IPS-18a (cell line): Measurements from ENCODE around the gene HSPB1.

Experiments
- H3K27ac ChIP-seq: one replicate; pipeline ENCODE4 v1.5.1; 2013; ENCODE audit warnings: low read length
- H3K27me3 ChIP-seq: one replicate; pipeline ENCODE4 v1.6.1; 2013; ENCODE audit warnings: mild to moderate bottlenecking, low read length; ENCODE audit not compliant: control insufficient read depth, insufficient read depth
- H3K36me3 ChIP-seq: one replicate; pipeline ENCODE4 v1.6.1; 2013; ENCODE audit warnings: low read depth, low read length; ENCODE audit not compliant: control insufficient read depth
- H3K4me1 ChIP-seq: one replicate; pipeline ENCODE4 v1.6.1; 2013; ENCODE audit warnings: low read depth, low read length; ENCODE audit not compliant: control insufficient read depth
- H3K4me3 ChIP-seq: one replicate; pipeline ENCODE4 v1.5.1; 2013; ENCODE audit warnings: low read length
- H3K9ac ChIP-seq: one replicate; pipeline ENCODE4 v1.6.1; 2013; ENCODE audit warnings: mild to moderate bottlenecking, low read length, moderate library complexity
- H3K9me3 ChIP-seq: one replicate; pipeline ENCODE4 v1.6.1; 2013; ENCODE audit warnings: low read depth, low read length; ENCODE audit not compliant: control insufficient read depth

HSPB1 gene

DNA sequence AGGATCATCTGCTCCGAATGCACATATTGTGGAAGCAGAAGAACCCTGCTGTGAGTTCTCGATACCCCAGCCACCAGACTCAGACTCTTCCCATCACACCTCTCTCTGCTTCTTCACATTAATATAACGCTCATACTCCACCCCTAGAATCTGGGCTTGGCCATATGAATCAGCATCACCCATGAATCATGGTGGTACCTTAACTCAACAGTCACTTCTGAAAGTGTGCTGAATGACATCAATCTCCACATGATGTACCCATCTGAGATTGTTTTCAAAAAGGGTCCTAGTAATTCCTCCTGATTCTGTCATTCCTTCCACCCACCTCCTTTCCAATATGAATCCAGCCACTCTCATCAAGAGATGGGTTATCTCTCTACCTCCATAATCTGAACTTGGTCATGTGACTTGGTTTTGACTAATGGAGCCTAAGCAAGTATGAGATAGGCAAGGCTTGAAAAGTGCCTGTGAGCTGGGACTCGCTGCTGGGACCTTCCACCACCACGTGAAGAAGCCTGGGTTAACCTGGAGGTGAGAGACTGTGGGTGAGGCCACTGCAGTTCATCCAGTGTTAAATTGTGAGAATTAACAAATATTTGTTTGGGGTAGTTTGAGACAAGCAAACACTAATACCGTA is 40.9 kb downstream of the HSPB1 start:
- H3K9me3 ChIP-seq, result no peaks in the 10 kb centered on the region
- peaks cover 64% of the 10 kb centered on the region for H3K36me3 ChIP-seq
- no peak overlapping the region for H3K4me3 ChIP-seq
- no peak overlapping the region for H3K27ac ChIP-seq
- no peaks in the 10 kb centered on the region for H3K27me3 ChIP-seq
- no peaks in the 10 kb centered on the region for H3K4me1 ChIP-seq
- H3K9ac ChIP-seq, result no peak overlapping the region

DNA sequence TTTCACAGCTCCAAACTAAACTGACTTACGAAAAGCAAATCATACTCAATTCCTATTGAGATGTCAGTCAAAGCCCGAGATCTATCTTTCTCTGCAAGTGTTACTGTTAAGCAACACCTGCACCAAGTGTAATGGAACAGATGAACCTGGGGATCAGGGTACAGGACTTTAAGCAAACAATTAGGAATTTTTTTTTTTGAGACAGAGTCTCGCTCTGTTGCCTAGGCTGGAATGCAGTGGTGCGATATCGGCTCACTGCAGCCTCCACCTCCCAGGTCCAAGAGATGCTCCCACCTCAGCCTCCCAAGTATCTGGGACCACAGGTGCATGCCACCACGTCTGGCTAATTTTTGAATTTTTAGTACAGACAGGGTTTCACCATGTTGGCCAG is 41.5 kb downstream of the HSPB1 start:
- no peaks in the 10 kb centered on the region for H3K27me3 ChIP-seq
- no peaks in the 10 kb centered on the region for H3K9me3 ChIP-seq
- H3K4me1 ChIP-seq, result no peaks in the 10 kb centered on the region
- no peak overlapping the region for H3K4me3 ChIP-seq
- no peak overlapping the region for H3K9ac ChIP-seq
- H3K36me3 ChIP-seq, result peaks cover 66% of the 10 kb centered on the region
- no peak overlapping the region for H3K27ac ChIP-seq

DNA sequence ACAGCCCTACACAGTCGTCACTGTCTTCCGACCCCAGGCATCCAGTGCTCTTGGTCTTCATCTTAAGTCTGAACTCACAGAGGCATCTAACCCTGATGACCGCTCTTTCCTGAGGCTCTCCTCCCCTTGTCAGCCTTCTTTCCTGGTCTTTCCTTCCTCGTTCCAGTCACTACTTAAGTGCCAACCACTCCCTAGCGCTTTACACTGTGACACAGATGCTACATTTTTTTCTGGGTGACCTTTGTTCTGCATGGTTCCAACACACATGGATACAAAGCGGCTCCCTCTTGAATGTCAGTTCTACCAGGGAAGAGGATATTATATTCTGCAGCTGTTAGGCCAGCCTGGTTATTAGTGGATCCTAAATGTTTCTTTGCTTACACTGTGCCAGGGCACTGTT is 43.6 kb downstream of the HSPB1 start:
- no peaks in the 10 kb centered on the region for H3K27me3 ChIP-seq
- no peaks in the 10 kb centered on the region for H3K9me3 ChIP-seq
- H3K36me3 ChIP-seq, result peaks cover 83% of the 10 kb centered on the region
- H3K4me1 ChIP-seq, result no peaks in the 10 kb centered on the region
- H3K4me3 ChIP-seq, result no peak overlapping the region
- no peak overlapping the region for H3K27ac ChIP-seq
- no peak overlapping the region for H3K9ac ChIP-seq

DNA sequence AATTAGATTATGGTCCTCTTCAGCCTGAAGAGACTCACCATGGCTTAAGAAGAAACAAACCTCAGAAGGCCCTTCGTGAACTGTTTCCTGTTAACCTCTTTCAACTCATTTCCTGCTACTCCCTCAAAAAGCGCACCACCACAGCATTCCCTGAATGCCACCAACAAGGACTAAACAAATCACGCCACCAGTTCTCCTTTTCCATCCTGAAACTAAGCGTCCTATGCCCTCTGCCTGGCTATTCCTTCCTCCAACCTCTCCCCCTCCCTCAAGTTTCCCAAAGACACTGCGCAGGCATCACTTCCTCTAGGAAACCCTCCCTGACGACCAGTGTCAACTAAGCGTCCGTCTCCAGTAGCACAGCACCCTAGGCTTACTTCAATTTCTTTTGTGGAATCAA is 44.3 kb downstream of the HSPB1 start:
- no peak overlapping the region for H3K4me3 ChIP-seq
- peaks cover under 1% of the 10 kb centered on the region for H3K4me1 ChIP-seq
- peaks cover 79% of the 10 kb centered on the region for H3K36me3 ChIP-seq
- no peaks in the 10 kb centered on the region for H3K27me3 ChIP-seq
- no peak overlapping the region for H3K27ac ChIP-seq
- H3K9ac ChIP-seq, result no peak overlapping the region
- H3K9me3 ChIP-seq, result no peaks in the 10 kb centered on the region

DNA sequence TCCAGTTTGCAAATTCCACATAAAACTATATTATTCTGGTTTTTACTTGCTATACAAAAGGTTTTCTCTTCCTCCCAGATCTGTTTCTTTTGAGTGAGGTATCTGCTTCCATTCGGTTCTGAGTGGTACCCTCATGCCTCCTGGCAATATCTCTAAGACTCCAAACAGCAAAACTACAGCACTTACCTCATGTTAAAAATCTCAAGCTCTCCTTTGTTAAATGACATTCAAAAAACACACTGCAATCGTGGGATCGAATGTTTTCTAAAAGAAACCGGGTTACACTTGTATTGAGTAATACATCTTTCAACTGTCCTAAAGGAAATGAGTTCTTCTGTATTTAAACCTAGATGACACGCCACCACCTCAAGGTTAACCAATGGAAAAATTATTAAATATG is 45.2 kb downstream of the HSPB1 start:
- Histone ChIP-seq H3K9ac (no peak overlapping the region), H3K9me3 (no peaks in the 10 kb centered on the region), H3K27me3 (no peaks in the 10 kb centered on the region), H3K36me3 (peaks cover 80% of the 10 kb centered on the region), H3K4me3 (no peak overlapping the region), H3K27ac (no peak overlapping the region), H3K4me1 (peaks cover 3% of the 10 kb centered on the region)

DNA sequence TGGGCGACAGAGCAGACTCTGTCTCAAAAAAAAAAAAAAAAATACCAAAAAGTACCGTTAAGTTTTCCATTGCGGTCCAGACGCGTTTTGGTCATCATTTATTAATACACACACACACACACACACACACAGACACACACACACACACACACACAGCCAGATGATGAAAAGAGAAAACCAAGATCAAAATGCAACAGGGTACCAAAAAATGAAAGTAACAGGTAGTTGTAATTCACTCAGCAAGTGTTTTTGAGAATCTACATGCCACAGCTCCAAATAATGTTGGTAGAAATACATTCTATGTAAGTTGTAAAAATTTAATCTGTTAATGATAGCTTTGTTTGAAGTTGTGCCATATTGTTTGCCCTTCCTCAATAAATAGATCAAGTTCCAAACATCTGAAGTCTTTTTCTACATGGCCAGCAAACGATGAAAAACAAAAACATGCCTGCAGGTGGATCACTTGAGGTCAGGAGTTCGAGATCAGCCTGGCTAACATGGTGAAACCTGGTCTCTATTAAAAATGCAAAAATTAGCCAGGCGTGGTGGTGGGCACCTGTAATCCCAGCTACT is 46.9 kb downstream of the HSPB1 start:
- Histone ChIP-seq H3K9ac (no peak overlapping the region), H3K9me3 (no peaks in the 10 kb centered on the region), H3K36me3 (peaks cover 65% of the 10 kb centered on the region), H3K27ac (no peak overlapping the region), H3K27me3 (no peaks in the 10 kb centered on the region), H3K4me3 (no peak overlapping the region), H3K4me1 (peaks cover 3% of the 10 kb centered on the region)

DNA sequence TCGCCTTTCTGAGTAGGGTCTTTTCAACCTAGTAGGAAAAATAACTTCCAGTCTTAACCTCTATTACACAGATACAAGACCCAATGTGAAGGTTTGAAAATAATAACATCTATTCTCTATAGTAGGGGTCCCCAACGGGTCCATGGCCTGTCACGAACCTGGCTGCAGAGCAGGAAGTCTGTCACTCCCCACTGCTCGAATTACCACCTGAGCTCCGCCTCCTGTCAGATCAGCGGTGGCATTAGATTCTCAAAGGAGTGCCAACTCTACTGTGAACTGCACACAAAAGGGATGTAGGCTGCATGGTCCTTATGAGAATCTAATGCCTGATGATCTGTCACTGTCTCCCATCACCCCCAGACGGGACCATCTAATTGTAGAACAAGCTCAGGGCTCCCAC is 48.9 kb downstream of the HSPB1 start:
- Histone ChIP-seq H3K4me3 (no peak overlapping the region), H3K36me3 (peaks cover 65% of the 10 kb centered on the region)

DNA sequence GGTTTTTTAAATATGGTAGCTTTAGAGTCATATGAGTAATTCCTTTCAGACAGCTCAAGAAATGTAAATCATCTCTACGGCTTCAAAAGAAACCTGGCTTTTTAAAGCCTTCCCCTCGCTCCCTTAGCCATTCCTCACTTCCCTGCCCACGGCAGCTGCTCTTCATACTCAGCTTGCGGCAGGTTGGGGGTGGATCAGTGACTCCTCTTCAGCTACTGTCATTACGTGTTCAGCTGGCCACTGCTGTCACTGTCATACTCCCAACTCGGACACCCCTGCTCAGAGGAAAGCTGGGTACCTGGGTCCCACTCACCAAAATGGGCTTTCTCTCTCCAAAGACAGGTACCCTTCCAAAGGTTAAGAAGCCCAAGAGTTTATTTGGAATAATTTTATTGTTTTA is 49.7 kb downstream of the HSPB1 start:
- H3K4me1 ChIP-seq, result peaks cover 25% of the 10 kb centered on the region
- no peaks in the 10 kb centered on the region for H3K9me3 ChIP-seq
- no peak overlapping the region for H3K9ac ChIP-seq
- H3K36me3 ChIP-seq, result peaks cover 65% of the 10 kb centered on the region
- H3K27me3 ChIP-seq, result no peaks in the 10 kb centered on the region
- no peak overlapping the region for H3K27ac ChIP-seq
- H3K4me3 ChIP-seq, result no peak overlapping the region

More for the DNA sequence above, 48.9 kb downstream of the HSPB1 start:
- Histone ChIP-seq H3K4me1 (peaks cover 19% of the 10 kb centered on the region), H3K27me3 (no peaks in the 10 kb centered on the region), H3K9me3 (no peaks in the 10 kb centered on the region), H3K27ac (no peak overlapping the region), H3K9ac (no peak overlapping the region)

DNA sequence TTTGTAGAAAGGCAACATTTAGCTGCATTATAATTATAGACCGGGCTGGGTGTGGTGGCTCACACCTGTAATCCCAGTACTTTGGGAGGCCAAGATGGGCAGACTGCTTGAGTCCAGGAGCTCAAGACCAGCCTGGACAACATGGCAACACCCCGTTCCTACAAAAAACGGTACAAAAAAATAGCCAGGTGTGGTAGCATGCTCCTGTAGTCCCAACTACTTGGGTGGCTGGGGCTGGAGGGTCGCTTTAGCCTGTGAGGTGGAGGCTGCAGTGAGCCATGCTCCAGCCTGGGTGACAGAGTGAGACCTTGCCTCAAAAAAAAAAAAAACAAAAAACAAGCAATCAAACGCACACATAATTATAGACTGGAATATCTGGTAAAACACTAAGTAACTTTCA is 51.3 kb downstream of the HSPB1 start:
- Histone ChIP-seq H3K9ac (no peak overlapping the region), H3K4me1 (peaks cover 25% of the 10 kb centered on the region), H3K36me3 (peaks cover 54% of the 10 kb centered on the region), H3K9me3 (no peaks in the 10 kb centered on the region), H3K4me3 (no peak overlapping the region), H3K27me3 (no peaks in the 10 kb centered on the region), H3K27ac (no peak overlapping the region)
